ENCODE results near the gene POLD1.

GRCh38 chr19:50416034-50416977 is 32.2 kb downstream of the POLD1 start:
- TF ChIP-seq, protein P1, sequence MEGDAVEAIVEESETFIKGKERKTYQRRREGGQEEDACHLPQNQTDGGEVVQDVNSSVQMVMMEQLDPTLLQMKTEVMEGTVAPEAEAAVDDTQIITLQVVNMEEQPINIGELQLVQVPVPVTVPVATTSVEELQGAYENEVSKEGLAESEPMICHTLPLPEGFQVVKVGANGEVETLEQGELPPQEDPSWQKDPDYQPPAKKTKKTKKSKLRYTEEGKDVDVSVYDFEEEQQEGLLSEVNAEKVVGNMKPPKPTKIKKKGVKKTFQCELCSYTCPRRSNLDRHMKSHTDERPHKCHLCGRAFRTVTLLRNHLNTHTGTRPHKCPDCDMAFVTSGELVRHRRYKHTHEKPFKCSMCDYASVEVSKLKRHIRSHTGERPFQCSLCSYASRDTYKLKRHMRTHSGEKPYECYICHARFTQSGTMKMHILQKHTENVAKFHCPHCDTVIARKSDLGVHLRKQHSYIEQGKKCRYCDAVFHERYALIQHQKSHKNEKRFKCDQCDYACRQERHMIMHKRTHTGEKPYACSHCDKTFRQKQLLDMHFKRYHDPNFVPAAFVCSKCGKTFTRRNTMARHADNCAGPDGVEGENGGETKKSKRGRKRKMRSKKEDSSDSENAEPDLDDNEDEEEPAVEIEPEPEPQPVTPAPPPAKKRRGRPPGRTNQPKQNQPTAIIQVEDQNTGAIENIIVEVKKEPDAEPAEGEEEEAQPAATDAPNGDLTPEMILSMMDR (IDR thresholded peaks at IDR 0.05): no peak
- TF ChIP-seq POLR2A (IDR thresholded peaks at IDR 0.05) (no peak), EP300 (IDR thresholded peaks at IDR 0.05) (no peak)

Data from tibial nerve (tissue), 4 donors.